Epithelial cell of proximal tubule (primary cell): ENCODE data around the gene KCNAB1. TPM values are rescaled to one million over a fixed set of nuclear protein-coding genes. Genes with fewer than 3 reads are reported as not detected.

Experiments
- DNase-seq: peaks from one replicate; pipeline ENCODE4 v3.0.0-alpha.2; 2011; ENCODE audit warnings: low read depth
- H3K4me3 ChIP-seq: 2 replicates; pipeline ENCODE4 v1.5.1; 2011; ENCODE audit warnings: low read depth, mild to moderate bottlenecking, low read length
- total RNA-seq: library from RNA; depleted of rRNA; stranded (reverse); fragments of >200 nt; gene quantifications from 2 replicates; pipeline ENCODE4 v1.2.3, GENCODE V29; 2015
- TF ChIP-seq, protein P1 (sequence below): conservative IDR thresholded peaks from 2 replicates; pipeline ENCODE4 v1.5.1; 2012; ENCODE audit warnings: low read depth, mild to moderate bottlenecking, low read length

Gene KCNAB1
- total RNA-seq, 1 donor from 2014 or later: not detected

DNA sequence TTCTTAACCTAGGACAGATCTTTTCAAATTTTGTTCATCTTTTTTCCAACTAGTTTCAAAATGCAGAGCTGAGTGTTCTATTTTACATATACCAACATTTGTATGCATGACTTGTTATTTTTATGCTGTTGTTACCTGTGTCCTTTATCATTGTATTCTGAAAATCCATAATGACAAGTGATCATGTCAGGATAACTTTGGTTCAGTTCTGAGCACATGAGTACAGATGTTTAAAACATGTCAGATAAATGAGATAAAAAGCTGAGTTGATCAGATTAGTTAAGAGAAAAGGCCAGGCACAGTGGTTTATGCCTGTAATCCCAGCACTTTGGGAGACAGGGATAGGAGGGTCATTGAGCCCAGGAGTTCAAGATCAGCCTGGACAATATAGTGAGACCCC lies 229.6 kb downstream of the KCNAB1 start:
- no peak overlapping the region for H3K4me3 ChIP-seq
- TF ChIP-seq, protein P1, sequence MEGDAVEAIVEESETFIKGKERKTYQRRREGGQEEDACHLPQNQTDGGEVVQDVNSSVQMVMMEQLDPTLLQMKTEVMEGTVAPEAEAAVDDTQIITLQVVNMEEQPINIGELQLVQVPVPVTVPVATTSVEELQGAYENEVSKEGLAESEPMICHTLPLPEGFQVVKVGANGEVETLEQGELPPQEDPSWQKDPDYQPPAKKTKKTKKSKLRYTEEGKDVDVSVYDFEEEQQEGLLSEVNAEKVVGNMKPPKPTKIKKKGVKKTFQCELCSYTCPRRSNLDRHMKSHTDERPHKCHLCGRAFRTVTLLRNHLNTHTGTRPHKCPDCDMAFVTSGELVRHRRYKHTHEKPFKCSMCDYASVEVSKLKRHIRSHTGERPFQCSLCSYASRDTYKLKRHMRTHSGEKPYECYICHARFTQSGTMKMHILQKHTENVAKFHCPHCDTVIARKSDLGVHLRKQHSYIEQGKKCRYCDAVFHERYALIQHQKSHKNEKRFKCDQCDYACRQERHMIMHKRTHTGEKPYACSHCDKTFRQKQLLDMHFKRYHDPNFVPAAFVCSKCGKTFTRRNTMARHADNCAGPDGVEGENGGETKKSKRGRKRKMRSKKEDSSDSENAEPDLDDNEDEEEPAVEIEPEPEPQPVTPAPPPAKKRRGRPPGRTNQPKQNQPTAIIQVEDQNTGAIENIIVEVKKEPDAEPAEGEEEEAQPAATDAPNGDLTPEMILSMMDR: no peak
- DNase-seq: no peak

DNA sequence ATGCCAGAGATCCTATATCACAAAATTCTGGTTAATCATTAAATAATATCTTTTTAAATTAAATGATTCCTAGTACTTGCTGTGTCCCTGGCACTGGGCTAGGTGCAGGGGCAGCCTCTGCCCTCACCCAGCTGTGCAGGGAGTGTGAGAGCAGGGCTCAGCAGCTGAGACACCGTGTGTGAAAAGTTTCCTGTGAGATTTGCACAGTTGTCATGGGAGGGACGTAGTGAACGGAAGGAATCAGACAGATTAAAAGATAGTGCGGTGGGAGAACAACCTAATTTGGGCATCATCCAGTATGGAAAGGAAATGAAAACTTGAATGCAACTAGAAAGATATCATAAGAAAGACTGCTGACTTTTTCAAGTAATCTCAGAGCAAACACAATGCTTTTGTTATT lies 230.4 kb downstream of the KCNAB1 start:
- no peak overlapping the region for H3K4me3 ChIP-seq
- DNase-seq: no peak
- TF ChIP-seq, protein P1: no peak

DNA sequence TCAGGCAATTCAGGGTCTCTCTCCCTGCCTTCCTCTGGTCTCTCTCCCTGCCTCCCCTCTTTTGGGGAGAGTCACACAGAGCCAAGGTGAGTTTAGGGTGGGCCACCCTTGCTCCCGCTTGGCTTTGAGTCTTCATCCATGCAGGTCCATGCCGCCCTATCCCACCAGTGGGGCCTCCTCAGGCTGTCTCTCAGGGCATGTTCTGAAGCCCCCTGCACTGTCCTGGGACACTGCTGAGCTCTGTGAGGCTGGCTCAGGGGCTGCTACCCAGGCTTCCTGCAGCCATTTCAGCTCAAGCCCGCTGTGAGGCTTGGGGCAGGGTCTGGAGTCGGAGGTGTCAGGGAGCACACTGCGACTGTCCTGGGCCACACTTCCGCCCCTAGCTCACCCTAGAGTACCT lies 231.4 kb downstream of the KCNAB1 start:
- TF ChIP-seq, protein P1: no peak
- H3K4me3 ChIP-seq: no peak overlapping the region
- no peak for DNase-seq

DNA sequence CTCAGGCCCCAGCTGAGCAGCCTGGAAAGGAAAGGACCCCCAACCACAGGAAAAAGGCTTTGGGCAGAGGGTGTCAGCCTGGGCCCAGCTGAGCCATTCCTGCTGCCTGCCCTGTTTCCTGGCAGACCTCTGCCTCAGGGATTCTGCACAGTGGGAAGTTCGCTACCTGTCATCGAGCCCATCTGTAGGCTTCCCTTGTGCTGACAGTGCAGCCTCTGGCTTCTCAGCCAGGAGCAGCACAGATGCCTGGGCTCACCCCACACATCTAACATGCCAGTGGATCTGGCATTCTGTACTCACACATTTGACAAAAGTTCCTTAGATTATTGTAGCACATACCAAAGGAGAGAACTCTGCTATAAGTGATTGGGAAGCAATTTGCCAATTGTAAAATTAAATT lies 232.3 kb downstream of the KCNAB1 start:
- no peak for DNase-seq
- TF ChIP-seq, protein P1: no peak
- H3K4me3 ChIP-seq: no peak overlapping the region

DNA sequence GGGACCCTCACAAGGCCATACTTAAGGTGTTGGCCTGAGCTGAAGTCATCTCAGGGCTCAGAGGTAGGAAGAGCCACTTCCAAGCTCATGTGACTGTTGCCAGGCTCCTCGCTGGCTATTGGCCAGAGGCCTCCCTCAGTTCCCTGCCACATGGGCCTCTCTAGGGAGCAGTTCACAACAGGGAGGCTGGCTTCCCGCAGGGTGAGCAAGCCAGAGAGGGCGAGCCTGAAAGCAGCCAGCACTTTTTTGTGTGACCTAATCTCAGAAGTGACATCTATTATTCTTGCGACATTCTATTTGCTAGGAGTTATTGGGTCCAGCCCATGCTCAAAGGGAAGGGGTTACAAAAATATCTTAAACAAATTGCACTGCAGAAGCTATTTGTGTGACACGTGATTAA lies 233.2 kb downstream of the KCNAB1 start:
- no peak overlapping the region for H3K4me3 ChIP-seq
- no peak for DNase-seq
- TF ChIP-seq, protein P1: no peak

DNA sequence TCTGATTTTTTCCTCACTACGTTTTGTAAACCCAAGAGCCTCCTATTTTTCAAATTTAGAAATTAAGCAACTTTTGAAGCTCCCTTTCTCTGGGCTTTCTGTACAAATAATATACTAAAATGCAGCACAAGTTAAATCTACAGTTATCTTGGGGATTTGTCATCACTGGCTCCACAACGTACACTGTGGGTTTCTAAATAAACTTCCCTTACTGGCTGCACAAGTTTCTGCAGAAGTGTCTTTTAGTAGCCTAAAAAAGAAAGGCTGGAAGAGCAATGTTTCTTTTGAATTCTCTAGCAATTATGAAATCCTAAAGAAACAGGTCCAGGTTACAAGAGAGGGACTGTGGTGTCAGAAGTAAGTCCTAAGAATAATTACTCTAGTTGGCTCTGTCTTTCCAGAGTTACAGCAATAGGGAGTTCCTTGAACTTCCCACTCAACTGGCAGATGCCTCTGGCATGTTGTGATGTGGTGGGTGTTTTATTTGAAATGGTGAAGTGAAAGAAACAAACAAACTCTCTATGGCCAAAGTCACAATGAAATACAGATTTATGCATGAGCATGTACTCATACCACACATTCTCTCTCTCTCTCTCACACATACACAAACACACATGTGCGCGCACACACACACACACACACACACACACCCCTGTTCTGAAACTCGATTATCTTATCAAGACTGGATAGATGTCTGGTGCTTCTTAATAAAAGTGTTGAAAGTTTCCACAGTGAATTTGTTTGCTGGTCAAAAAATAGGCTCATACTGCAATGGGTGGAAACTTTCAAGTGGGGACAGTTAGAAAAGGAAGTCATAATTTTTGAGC lies 236.4 kb downstream of the KCNAB1 start:
- no peak for DNase-seq
- H3K4me3 ChIP-seq: no peak overlapping the region
- TF ChIP-seq, protein P1: no peak

DNA sequence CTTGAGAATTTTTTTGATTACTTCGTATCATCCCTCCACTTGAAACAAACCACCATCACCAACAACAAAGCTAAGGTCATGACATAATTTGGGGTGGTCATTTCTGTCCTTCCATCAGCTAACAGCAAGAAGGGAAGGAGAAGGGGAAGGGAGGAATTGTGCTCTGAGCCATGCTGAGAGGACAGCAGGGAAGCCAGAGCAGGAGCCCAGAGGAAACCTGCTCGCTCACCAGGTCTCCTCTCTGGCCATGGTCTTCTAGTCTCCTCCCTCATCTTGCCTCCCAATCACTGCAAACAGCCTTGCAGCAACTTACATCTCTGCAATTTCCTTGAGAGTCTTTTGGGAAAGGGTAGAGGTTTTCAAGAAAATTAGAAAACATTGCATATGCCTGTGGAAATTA lies 237.9 kb downstream of the KCNAB1 start:
- DNase-seq: no peak
- H3K4me3 ChIP-seq: no peak overlapping the region
- TF ChIP-seq, protein P1: no peak
